ENCODE results near the gene AP2A2.
A peak's percentile ranks its signal among the peaks of the same experiment; 100 is the strongest.

DNA sequence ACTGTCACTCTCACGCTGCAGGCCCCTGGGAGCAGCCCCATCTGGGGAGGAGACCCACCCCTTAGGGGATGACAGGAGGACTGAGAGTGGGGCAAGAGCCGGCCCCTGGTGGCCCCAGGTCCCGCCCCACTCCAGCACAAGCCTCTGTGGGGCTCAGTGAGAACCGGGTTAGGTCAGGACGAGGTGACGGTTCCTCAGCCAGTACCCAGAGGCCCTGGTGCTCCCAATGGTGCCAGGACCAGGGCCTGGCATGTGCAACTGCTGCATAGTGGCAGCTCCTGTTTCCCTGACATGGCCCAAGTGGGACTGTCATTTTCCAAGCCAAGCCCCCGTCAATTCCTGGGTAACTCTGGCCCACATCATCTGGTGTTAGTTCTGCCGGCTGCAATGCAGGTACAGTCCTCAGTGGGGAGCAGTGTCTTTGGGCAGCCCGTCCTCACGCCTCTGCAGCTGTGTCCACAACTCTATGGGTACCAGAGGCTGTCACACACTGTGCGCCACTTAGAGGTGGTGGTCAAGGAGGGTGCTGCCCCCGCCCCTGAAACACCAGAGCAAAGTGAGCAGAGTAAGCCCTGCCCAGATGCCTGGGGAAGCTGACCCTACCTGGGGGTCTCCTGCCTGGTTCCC is 31.0 kb upstream of the AP2A2 start:
- TF ChIP-seq POLR2AphosphoS5 (IDR thresholded peaks at IDR 0.05; ENCODE audit: low read depth, low read length) (no peak), SIN3A (IDR thresholded peaks at IDR 0.05; ENCODE audit: borderline replicate concordance, insufficient read depth, low read depth, low read length) (no peak)
- TF ChIP-seq, protein P1, sequence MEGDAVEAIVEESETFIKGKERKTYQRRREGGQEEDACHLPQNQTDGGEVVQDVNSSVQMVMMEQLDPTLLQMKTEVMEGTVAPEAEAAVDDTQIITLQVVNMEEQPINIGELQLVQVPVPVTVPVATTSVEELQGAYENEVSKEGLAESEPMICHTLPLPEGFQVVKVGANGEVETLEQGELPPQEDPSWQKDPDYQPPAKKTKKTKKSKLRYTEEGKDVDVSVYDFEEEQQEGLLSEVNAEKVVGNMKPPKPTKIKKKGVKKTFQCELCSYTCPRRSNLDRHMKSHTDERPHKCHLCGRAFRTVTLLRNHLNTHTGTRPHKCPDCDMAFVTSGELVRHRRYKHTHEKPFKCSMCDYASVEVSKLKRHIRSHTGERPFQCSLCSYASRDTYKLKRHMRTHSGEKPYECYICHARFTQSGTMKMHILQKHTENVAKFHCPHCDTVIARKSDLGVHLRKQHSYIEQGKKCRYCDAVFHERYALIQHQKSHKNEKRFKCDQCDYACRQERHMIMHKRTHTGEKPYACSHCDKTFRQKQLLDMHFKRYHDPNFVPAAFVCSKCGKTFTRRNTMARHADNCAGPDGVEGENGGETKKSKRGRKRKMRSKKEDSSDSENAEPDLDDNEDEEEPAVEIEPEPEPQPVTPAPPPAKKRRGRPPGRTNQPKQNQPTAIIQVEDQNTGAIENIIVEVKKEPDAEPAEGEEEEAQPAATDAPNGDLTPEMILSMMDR (IDR thresholded peaks at IDR 0.05), result peak; percentile 23; the same call in 1 of the 2 replicates
- TF ChIP-seq, protein P2, sequence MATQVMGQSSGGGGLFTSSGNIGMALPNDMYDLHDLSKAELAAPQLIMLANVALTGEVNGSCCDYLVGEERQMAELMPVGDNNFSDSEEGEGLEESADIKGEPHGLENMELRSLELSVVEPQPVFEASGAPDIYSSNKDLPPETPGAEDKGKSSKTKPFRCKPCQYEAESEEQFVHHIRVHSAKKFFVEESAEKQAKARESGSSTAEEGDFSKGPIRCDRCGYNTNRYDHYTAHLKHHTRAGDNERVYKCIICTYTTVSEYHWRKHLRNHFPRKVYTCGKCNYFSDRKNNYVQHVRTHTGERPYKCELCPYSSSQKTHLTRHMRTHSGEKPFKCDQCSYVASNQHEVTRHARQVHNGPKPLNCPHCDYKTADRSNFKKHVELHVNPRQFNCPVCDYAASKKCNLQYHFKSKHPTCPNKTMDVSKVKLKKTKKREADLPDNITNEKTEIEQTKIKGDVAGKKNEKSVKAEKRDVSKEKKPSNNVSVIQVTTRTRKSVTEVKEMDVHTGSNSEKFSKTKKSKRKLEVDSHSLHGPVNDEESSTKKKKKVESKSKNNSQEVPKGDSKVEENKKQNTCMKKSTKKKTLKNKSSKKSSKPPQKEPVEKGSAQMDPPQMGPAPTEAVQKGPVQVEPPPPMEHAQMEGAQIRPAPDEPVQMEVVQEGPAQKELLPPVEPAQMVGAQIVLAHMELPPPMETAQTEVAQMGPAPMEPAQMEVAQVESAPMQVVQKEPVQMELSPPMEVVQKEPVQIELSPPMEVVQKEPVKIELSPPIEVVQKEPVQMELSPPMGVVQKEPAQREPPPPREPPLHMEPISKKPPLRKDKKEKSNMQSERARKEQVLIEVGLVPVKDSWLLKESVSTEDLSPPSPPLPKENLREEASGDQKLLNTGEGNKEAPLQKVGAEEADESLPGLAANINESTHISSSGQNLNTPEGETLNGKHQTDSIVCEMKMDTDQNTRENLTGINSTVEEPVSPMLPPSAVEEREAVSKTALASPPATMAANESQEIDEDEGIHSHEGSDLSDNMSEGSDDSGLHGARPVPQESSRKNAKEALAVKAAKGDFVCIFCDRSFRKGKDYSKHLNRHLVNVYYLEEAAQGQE (IDR thresholded peaks at IDR 0.05; ENCODE audit: insufficient read depth in 1 of 2, low read depth in 2 of 2, low read length in 1 of 2), result no peak
